SK-N-SH (cell line): ENCODE results near the gene NOTCH3. TPM values are rescaled to one million over a fixed set of nuclear protein-coding genes. Genes with fewer than 3 reads are reported as not detected.

Experiments used
- CTCF ChIA-PET: fragments of 300-600, 350-600 bp; formaldehyde crosslinking; extraction: SDS; loops from one replicate; lab custom pipeline; 2021; lab: Yijun Ruan, JAX
- POLR2A ChIA-PET: fragments of 350-600 bp; sonication (Branson Sonifier 250); formaldehyde crosslinking; extraction: SDS; loops from one replicate; lab custom pipeline; 2020; ENCODE audit warnings: antibody characterized with exemption, inconsistent platforms; lab: Yijun Ruan, JAX
- DNase-seq: peaks from one replicate; pipeline ENCODE4 v3.0.0; 2012
- H2AFZ ChIP-seq: fragments of 200-600 bp; sonication (generic); 2 replicates; pipeline ENCODE4 v1.8.1; 2016; ENCODE audit warnings: antibody characterized with exemption, mild to moderate bottlenecking, low read depth
- H3F3A ChIP-seq: fragments of 200-600 bp; sonication (generic); replicated peaks from 2 replicates; pipeline ENCODE3; 2016; ENCODE audit warnings: antibody characterized with exemption, mild to moderate bottlenecking; ENCODE audit not compliant: insufficient read depth
- H3K27ac ChIP-seq, 2 experiments: fragments of 200-500 bp in 1 of 2; fragments of 200-600 bp in 1 of 2; sonication (Bioruptor generic) in 1 of 2; sonication (generic), shearing (Covaris generic) in 1 of 2; 2 replicates each; pipeline versions ENCODE4 v1.5.1 to v1.6.1; 2014 to 2016; ENCODE audit warnings: low read depth in 2 of 2, inconsistent platforms in 1 of 2, low read length in 1 of 2, mild to moderate bottlenecking in 1 of 2, mixed read lengths in 1 of 2
- H3K27me3 ChIP-seq: fragments of 200-600 bp; sonication (generic), shearing (Covaris generic); 2 replicates; pipeline ENCODE4 v1.6.1; 2016; ENCODE audit warnings: mixed run types; ENCODE audit not compliant: insufficient read depth
- H3K36me3 ChIP-seq, 2 experiments: fragments of 200-500 bp in 1 of 2; fragments of 200-600 bp in 1 of 2; sonication (Bioruptor generic) in 1 of 2; sonication (generic) in 1 of 2; replicated peaks in 1 of 2; 2 replicates each; pipeline versions ENCODE3 to v1.5.1; 2014 to 2016; ENCODE audit warnings: low read length in 1 of 2, mild to moderate bottlenecking in 1 of 2; ENCODE audit not compliant: insufficient read depth in 2 of 2, control insufficient read depth in 1 of 2
- H3K4me1 ChIP-seq, 2 experiments: fragments of 200-500 bp in 1 of 2; fragments of 200-600 bp in 1 of 2; sonication (Bioruptor generic) in 1 of 2; sonication (generic), shearing (Covaris generic) in 1 of 2; 2 replicates each; pipeline versions ENCODE4 v1.5.1 to v1.6.1; 2014 to 2016; ENCODE audit warnings: low read depth in 1 of 2, low read length in 1 of 2, mixed run types in 1 of 2; ENCODE audit not compliant: insufficient read depth in 2 of 2, control insufficient read depth in 1 of 2
- H3K4me2 ChIP-seq: fragments of 200-600 bp; sonication (generic), shearing (Covaris generic); 2 replicates; pipeline ENCODE4 v1.6.1; 2017; ENCODE audit warnings: mixed run types
- H3K4me3 ChIP-seq, 2 experiments: fragments of 200-500 bp in 1 of 2; fragments of 200-600 bp in 1 of 2; sonication (Bioruptor generic) in 1 of 2; sonication (generic), shearing (Covaris generic) in 1 of 2; 2 replicates each; pipeline versions ENCODE4 v1.5.1 to v1.8.1; 2014 to 2016; ENCODE audit warnings: low read depth in 2 of 2, inconsistent platforms in 1 of 2, low read length in 1 of 2, mild to moderate bottlenecking in 1 of 2, mixed read lengths in 1 of 2, moderate library complexity in 1 of 2
- H3K79me2 ChIP-seq: fragments of 200-600 bp; sonication (generic); 2 replicates; pipeline ENCODE4 v1.8.1; 2017; ENCODE audit warnings: mild to moderate bottlenecking; ENCODE audit not compliant: insufficient read depth
- H3K9ac ChIP-seq: fragments of 200-600 bp; sonication (generic); 2 replicates; pipeline ENCODE4 v1.6.1; 2017; ENCODE audit warnings: mixed run types
- H3K9me2 ChIP-seq: fragments of 200-600 bp; sonication (generic); 2 replicates; pipeline ENCODE4 v1.6.1; 2017; ENCODE audit warnings: mixed run types
- H3K9me3 ChIP-seq: fragments of 200-600 bp; sonication (generic); 2 replicates; pipeline ENCODE4 v1.6.1; 2017; ENCODE audit warnings: mixed run types, mild to moderate bottlenecking, moderate library complexity
- H4K20me1 ChIP-seq: fragments of 200-600 bp; sonication (generic); 2 replicates; pipeline ENCODE4 v1.6.1; 2017; ENCODE audit warnings: mild to moderate bottlenecking, mixed run types; ENCODE audit not compliant: insufficient read depth
- CHD2 ChIP-seq: fragments of 150-350 bp; IDR thresholded peaks from 2 replicates; pipeline ENCODE4 v1.6.1; 2018; ENCODE audit warnings: low read length; ENCODE audit not compliant: partially characterized antibody
- ELF1 ChIP-seq: IDR thresholded peaks from 2 replicates; pipeline ENCODE4 v1.4.0; 2012
- EP300 ChIP-seq, 2 experiments: IDR thresholded peaks; 2 replicates each; pipeline versions ENCODE4 v1.4.0 to v1.6.1; 2012; ENCODE audit warnings: borderline replicate concordance in 1 of 2, low read depth in 1 of 2, low read length in 1 of 2
- GATA2 ChIP-seq: sonication (generic); formaldehyde crosslinking; IDR thresholded peaks from 2 replicates; pipeline ENCODE4 v1.5.0; 2020; ENCODE audit warnings: mild to moderate bottlenecking, missing genetic modification reagents
- JUND ChIP-seq: IDR thresholded peaks from 2 replicates; pipeline ENCODE4 v1.4.0; 2012
- MEF2A ChIP-seq: IDR thresholded peaks from 2 replicates; pipeline ENCODE4 v1.4.0; 2012; ENCODE audit warnings: low read depth, borderline replicate concordance
- MXI1 ChIP-seq: IDR thresholded peaks from 2 replicates; pipeline ENCODE4 v1.6.1; 2012; ENCODE audit warnings: mild to moderate bottlenecking, low read depth, low read length, improper control_type of control experiment
- NRF1 ChIP-seq: IDR thresholded peaks from 2 replicates; pipeline ENCODE4 v1.6.1; 2012; ENCODE audit warnings: low read depth, mild to moderate bottlenecking, low read length
- PBX3 ChIP-seq: IDR thresholded peaks from 2 replicates; pipeline ENCODE4; 2012
- RAD21 ChIP-seq: IDR thresholded peaks from 2 replicates; pipeline ENCODE4 v1.6.1; 2012; ENCODE audit warnings: mild to moderate bottlenecking, low read length
- RCOR1 ChIP-seq: fragments of 150-350 bp; IDR thresholded peaks from 2 replicates; pipeline ENCODE4 v1.6.1; 2017; ENCODE audit warnings: antibody characterized with exemption, low read length
- REST ChIP-seq: IDR thresholded peaks from 2 replicates; pipeline ENCODE4 v1.6.1; 2012; ENCODE audit warnings: mild to moderate bottlenecking, low read depth, low read length, moderate library complexity
- RXRA ChIP-seq: IDR thresholded peaks from 2 replicates; pipeline ENCODE4 v1.4.0; 2012; ENCODE audit warnings: low read depth, mild to moderate bottlenecking, borderline replicate concordance
- SIN3A ChIP-seq: IDR thresholded peaks from 2 replicates; pipeline ENCODE4 v1.6.1; 2012; ENCODE audit warnings: low read depth, mild to moderate bottlenecking, low read length, moderate library complexity, borderline replicate concordance
- TEAD4 ChIP-seq: IDR thresholded peaks from 2 replicates; pipeline ENCODE4 v1.4.0; 2012; ENCODE audit warnings: mild to moderate bottlenecking, borderline replicate concordance; ENCODE audit not compliant: insufficient read depth
- USF2 ChIP-seq: fragments of 150-350 bp; IDR thresholded peaks from 2 replicates; pipeline ENCODE4 v1.6.1; 2017; ENCODE audit warnings: antibody characterized with exemption, low read length, low read depth, borderline replicate concordance
- WGBS: methylation state at CpG from one replicate; pipeline ENCODE4 v1.1.6; 2017; ENCODE audit warnings: low lambda C conversion rate; 5-methylcytosine and 5-hydroxymethylcytosine counted together
- polyA plus RNA-seq, 3 experiments: library from polyadenylated mRNA; depleted of rRNA; stranded (reverse); fragments of >200 nt; gene quantifications; 2 replicates each; pipeline ENCODE4 v1.2.3, GENCODE V29; 2012
- TF ChIP-seq, protein P1 (sequence below): fragments of 200-600 bp; sonication (generic); IDR thresholded peaks from 2 replicates; pipeline ENCODE4 v1.6.1; 2017; ENCODE audit warnings: antibody characterized with exemption, mild to moderate bottlenecking, moderate library complexity

Gene NOTCH3
- polyA plus RNA-seq, 1 of the 3 experiments (the other 2 are of a cell fraction), result 7.0 TPM

GRCh38 chr19:15212711-15213110 lies 11.9 kb upstream of the NOTCH3 start:
- no peak for TF ChIP-seq ELF1
- TF ChIP-seq, protein P1, sequence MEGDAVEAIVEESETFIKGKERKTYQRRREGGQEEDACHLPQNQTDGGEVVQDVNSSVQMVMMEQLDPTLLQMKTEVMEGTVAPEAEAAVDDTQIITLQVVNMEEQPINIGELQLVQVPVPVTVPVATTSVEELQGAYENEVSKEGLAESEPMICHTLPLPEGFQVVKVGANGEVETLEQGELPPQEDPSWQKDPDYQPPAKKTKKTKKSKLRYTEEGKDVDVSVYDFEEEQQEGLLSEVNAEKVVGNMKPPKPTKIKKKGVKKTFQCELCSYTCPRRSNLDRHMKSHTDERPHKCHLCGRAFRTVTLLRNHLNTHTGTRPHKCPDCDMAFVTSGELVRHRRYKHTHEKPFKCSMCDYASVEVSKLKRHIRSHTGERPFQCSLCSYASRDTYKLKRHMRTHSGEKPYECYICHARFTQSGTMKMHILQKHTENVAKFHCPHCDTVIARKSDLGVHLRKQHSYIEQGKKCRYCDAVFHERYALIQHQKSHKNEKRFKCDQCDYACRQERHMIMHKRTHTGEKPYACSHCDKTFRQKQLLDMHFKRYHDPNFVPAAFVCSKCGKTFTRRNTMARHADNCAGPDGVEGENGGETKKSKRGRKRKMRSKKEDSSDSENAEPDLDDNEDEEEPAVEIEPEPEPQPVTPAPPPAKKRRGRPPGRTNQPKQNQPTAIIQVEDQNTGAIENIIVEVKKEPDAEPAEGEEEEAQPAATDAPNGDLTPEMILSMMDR, result no peak
- no peak for TF ChIP-seq CHD2
- TF ChIP-seq REST, result no peak
- no peak for TF ChIP-seq USF2
- no peak for TF ChIP-seq MEF2A
- Histone ChIP-seq H3K36me3 (no peaks in the 10 kb centered on the region), H4K20me1 (no peaks in the 10 kb centered on the region), H3K27ac (no peak overlapping the region), H3K4me1 (no peaks in the 10 kb centered on the region), H3K4me3 (no peak overlapping the region), H3F3A (no peaks in the 10 kb centered on the region), H3K4me2 (no peak overlapping the region), H2AFZ (no peak overlapping the region), H3K27me3 (no peaks in the 10 kb centered on the region), H3K9me2 (no peaks in the 10 kb centered on the region), H3K9me3 (no peaks in the 10 kb centered on the region), H3K79me2 (no peaks in the 10 kb centered on the region), H3K9ac (no peak overlapping the region)
- DNase-seq, result no peak
- POLR2A ChIA-PET, result no interaction called here
- CTCF ChIA-PET, result interaction anchor here (1.3 to 1.4 kb wide), 2 partner anchors 10 to 17 kb away, joined by 3 to 5 read pairs; no protein-coding TSS in a partner anchor
- 93% methylated on average over 12 of the region's 12 CpGs for WGBS

DNA sequence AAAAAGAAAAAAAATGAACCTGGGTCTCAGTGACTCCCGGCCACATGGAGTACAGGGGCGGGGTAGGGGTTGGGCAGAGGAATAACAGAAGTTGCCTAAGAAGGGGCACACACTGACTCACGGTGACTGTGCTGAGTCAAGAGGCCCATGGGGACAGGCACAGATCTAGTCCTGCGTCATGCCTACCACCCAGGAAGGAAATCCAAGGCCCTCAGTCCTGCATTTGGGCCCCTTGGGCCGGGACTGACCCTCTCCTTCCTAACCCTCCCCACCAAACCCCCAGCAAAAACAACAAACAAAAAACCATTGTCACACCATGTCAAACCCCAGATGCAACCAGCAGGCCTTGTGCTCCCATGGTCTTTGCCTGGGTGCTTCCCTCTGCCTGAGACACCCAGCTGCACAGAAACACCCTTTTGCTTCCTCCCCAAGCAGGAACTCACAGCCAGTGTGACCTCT lies 9.6 kb upstream of the NOTCH3 start:
- Histone ChIP-seq H2AFZ (no peak overlapping the region), H3K4me1 (no peaks in the 10 kb centered on the region), H3K9me3 (no peaks in the 10 kb centered on the region), H3K27ac (no peak overlapping the region), H4K20me1 (no peaks in the 10 kb centered on the region), H3K4me2 (no peak overlapping the region), H3K79me2 (no peaks in the 10 kb centered on the region), H3K9me2 (no peaks in the 10 kb centered on the region), H3K27me3 (no peaks in the 10 kb centered on the region), H3K9ac (no peak overlapping the region), H3K36me3 (no peaks in the 10 kb centered on the region), H3F3A (no peaks in the 10 kb centered on the region), H3K4me3 (no peak overlapping the region)
- DNase-seq, result no peak
- 94% methylated on average over 4 of the region's 5 CpGs for WGBS
- no peak for TF ChIP-seq TEAD4
- TF ChIP-seq RCOR1, result no peak
- TF ChIP-seq NRF1, result no peak
- no peak for TF ChIP-seq RXRA
- no peak for TF ChIP-seq EP300 (IDR thresholded peaks at IDR 0.05; ENCODE audit: borderline replicate concordance in 1 of 2, low read depth in 1 of 2, low read length in 1 of 2)
- no peak for TF ChIP-seq JUND
- TF ChIP-seq PBX3, result no peak
- TF ChIP-seq MXI1, result no peak
- TF ChIP-seq MEF2A, result no peak
- no peak for TF ChIP-seq RAD21
- no peak for TF ChIP-seq SIN3A
- no peak for TF ChIP-seq CHD2
- no peak for TF ChIP-seq GATA2 (CRISPR knock-in tag)
- ChIA-PET CTCF (no interaction called here), POLR2A (no interaction called here)
